GM12878 (cell line): ENCODE measurements around the gene ALS2. TPM values are rescaled to one million over a fixed set of nuclear protein-coding genes. Genes with fewer than 3 reads are reported as not detected.
A peak's percentile ranks its signal among the peaks of the same experiment; 100 is the strongest.

Experiments used
- ATAC-seq: fragments of 200-7000 bp; cut with Tn5 transposase; 3 replicates; pipeline ENCODE4 v1.9.1; 2020; ENCODE audit warnings: mild to moderate bottlenecking, moderate library complexity
- BruUV-seq: library from RNA; stranded (reverse); fragments of 400-500 nt; replicated peaks from 2 replicates; lab custom pipeline; 2021; lab: Mats Ljungman, UMichigan
- CTCF ChIA-PET: fragments of 300-600 bp; sonication (Branson Sonifier 250); formaldehyde crosslinking; extraction: SDS; loops from one replicate; lab custom pipeline; 2021; ENCODE audit warnings: inconsistent platforms; lab: Yijun Ruan, JAX
- POLR2A ChIA-PET: fragments of 350-600 bp; formaldehyde crosslinking; extraction: SDS; loops from one replicate; lab custom pipeline; 2021; ENCODE audit warnings: inconsistent platforms; lab: Charles Lee
- RAD21 ChIA-PET: fragments of 300-600 bp; sonication (Branson Sonifier 250); formaldehyde crosslinking; loops from one replicate; lab custom pipeline; 2023; ENCODE audit warnings: antibody characterized with exemption; ENCODE audit not compliant: unreplicated experiment; lab: Charles Lee
- SMC1A ChIA-PET: fragments of 300-600 bp; sonication (Branson Sonifier 250); formaldehyde crosslinking; loops from one replicate; lab custom pipeline; 2023; ENCODE audit not compliant: unreplicated experiment, uncharacterized antibody; lab: Charles Lee
- DNase-seq: peaks from one replicate; pipeline ENCODE4 v3.0.0-alpha.2; 2011; ENCODE audit warnings: low read depth, low spot score
- FAIRE-seq: peaks from 3 replicates; lab custom pipeline; 2011; peaks lifted over from hg19 to GRCh38; lab: Jason Lieb, UNC
- H2AFZ ChIP-seq: 2 replicates; pipeline ENCODE4 v1.6.0; 2011; ENCODE audit warnings: low read depth, low read length, control low read depth; ENCODE audit not compliant: control insufficient read depth
- H3K27ac ChIP-seq: 2 replicates; pipeline ENCODE4 v1.5.1; 2011; ENCODE audit warnings: control low read depth; ENCODE audit not compliant: control insufficient read depth, insufficient read depth
- H3K27me3 ChIP-seq, 2 experiments: replicated peaks in 1 of 2; 2 replicates each; pipeline versions ENCODE4 v1.6.0 to v1.6.1; 2011; ENCODE audit warnings: low read length in 1 of 2; ENCODE audit not compliant: control insufficient read depth in 2 of 2, insufficient read depth in 2 of 2
- H3K36me3 ChIP-seq, 2 experiments: 2 replicates each; pipeline ENCODE4 v1.5.1; 2011; ENCODE audit warnings: low read length in 1 of 2; ENCODE audit not compliant: control insufficient read depth in 2 of 2, insufficient read depth in 2 of 2
- H3K4me1 ChIP-seq: 2 replicates; pipeline ENCODE4 v1.6.1; 2011; ENCODE audit warnings: mild to moderate bottlenecking, low read length, moderate library complexity, mixed read lengths; ENCODE audit not compliant: control insufficient read depth, insufficient read depth
- H3K4me2 ChIP-seq: 2 replicates; pipeline ENCODE4 v1.6.0; 2011; ENCODE audit warnings: control low read depth; ENCODE audit not compliant: control insufficient read depth, insufficient read depth
- H3K4me3 ChIP-seq: fragments of 200-600 bp; sonication (generic); 2 replicates; pipeline ENCODE4 v1.5.1; 2016
- H3K79me2 ChIP-seq: 2 replicates; pipeline ENCODE4 v1.6.0; 2011; ENCODE audit warnings: low read length; ENCODE audit not compliant: control insufficient read depth, insufficient read depth
- H3K9ac ChIP-seq: 2 replicates; pipeline ENCODE4 v1.8.0; 2011; ENCODE audit warnings: low read length, control low read depth, mixed read lengths; ENCODE audit not compliant: control insufficient read depth, insufficient read depth
- H3K9me3 ChIP-seq: replicated peaks from 3 replicates; pipeline ENCODE4 v1.5.1; 2011; ENCODE audit warnings: mild to moderate bottlenecking, low read length; ENCODE audit not compliant: control insufficient read depth, insufficient read depth
- H4K20me1 ChIP-seq: 2 replicates; pipeline ENCODE4 v1.6.0; 2011; ENCODE audit not compliant: control insufficient read depth, insufficient read depth
- BRCA1 ChIP-seq: IDR thresholded peaks from 2 replicates; pipeline ENCODE4 v1.6.1; 2011; ENCODE audit warnings: low read depth, low read length, improper control_type of control experiment
- FOXK2 ChIP-seq: fragments of 450-650 bp; IDR thresholded peaks from 2 replicates; pipeline ENCODE4 v1.6.1; 2017; ENCODE audit warnings: mild to moderate bottlenecking, moderate library complexity
- GATAD2B ChIP-seq: fragments of 450-650 bp; conservative IDR thresholded peaks from 2 replicates; pipeline ENCODE4 v1.6.1; 2017; ENCODE audit warnings: low read depth, mild to moderate bottlenecking, moderate library complexity
- MAX ChIP-seq: IDR thresholded peaks from 2 replicates; pipeline ENCODE4 v1.6.1; 2012; ENCODE audit warnings: low read depth, low read length, improper control_type of control experiment
- MTA3 ChIP-seq: IDR thresholded peaks from 2 replicates; pipeline ENCODE4 v1.6.1; 2012; ENCODE audit warnings: low read length, inconsistent platforms, borderline replicate concordance
- MYC ChIP-seq: IDR thresholded peaks from 2 replicates; pipeline ENCODE4 v1.6.1; 2011; ENCODE audit warnings: mild to moderate bottlenecking, low read length, moderate library complexity, inconsistent platforms; ENCODE audit not compliant: insufficient read depth, insufficient replicate concordance, insufficient read length, severe bottlenecking
- POLR2AphosphoS5 ChIP-seq: IDR thresholded peaks from 2 replicates; pipeline ENCODE4 v1.6.1; 2011; ENCODE audit warnings: mild to moderate bottlenecking, low read length, inconsistent platforms
- RELB ChIP-seq: fragments of 450-650 bp; IDR thresholded peaks from 2 replicates; pipeline ENCODE4 v1.6.1; 2017; ENCODE audit warnings: low read depth, mild to moderate bottlenecking, moderate library complexity
- SMAD1 ChIP-seq: fragments of 450-650 bp; IDR thresholded peaks from 2 replicates; pipeline ENCODE4 v1.6.1; 2018; ENCODE audit warnings: mild to moderate bottlenecking, low read depth; ENCODE audit not compliant: partially characterized antibody
- SMC3 ChIP-seq: IDR thresholded peaks from 2 replicates; pipeline ENCODE4 v1.6.1; 2011; ENCODE audit warnings: low read length, improper control_type of control experiment, borderline replicate concordance
- TCF12 ChIP-seq: IDR thresholded peaks from 2 replicates; pipeline ENCODE4 v1.6.1; 2011; ENCODE audit warnings: low read depth, mild to moderate bottlenecking, low read length
- USF1 ChIP-seq: IDR thresholded peaks from 2 replicates; pipeline ENCODE4 v1.6.1; 2011; ENCODE audit warnings: borderline replicate concordance, low read depth, mild to moderate bottlenecking, moderate library complexity, mixed read lengths, low read length; ENCODE audit not compliant: insufficient read depth; ENCODE audit errors: extremely low read length
- YBX1 ChIP-seq: fragments of 450-650 bp; IDR thresholded peaks from 2 replicates; pipeline ENCODE4 v1.6.1; 2016; ENCODE audit warnings: antibody characterized with exemption
- ZNF207 ChIP-seq: fragments of 450-650 bp; IDR thresholded peaks from 2 replicates; pipeline ENCODE4 v1.6.1; 2014; ENCODE audit warnings: antibody characterized with exemption, mild to moderate bottlenecking, borderline replicate concordance
- ZNF24 ChIP-seq: fragments of 450-650 bp; IDR thresholded peaks from 2 replicates; pipeline ENCODE4 v1.6.1; 2017; ENCODE audit warnings: antibody characterized with exemption, mild to moderate bottlenecking
- WGBS: methylation state at CpG from one replicate; pipeline ENCODE4 v1.1.6; 2016; ENCODE audit warnings: low lambda C conversion rate; ENCODE audit not compliant: insufficient replicate concordance, insufficient coverage; ENCODE audit errors: missing lambda C conversion rate; 5-methylcytosine and 5-hydroxymethylcytosine counted together
- in situ Hi-C: fragments of 300-500 bp; cut with MboI; formaldehyde crosslinking; loops from 9 replicates; pipeline ENCODE4 v1.14.3; 2018; ENCODE audit warnings: mixed read lengths
- intact Hi-C: fragments of 100-400 bp; cut with micrococcal nuclease; formaldehyde crosslinking; loops from one replicate; pipeline ENCODE4 v1.14.2; 2022; ENCODE audit not compliant: unreplicated experiment
- polyA plus RNA-seq, 11 experiments: library from polyadenylated mRNA; depleted of rRNA in 4 of 11; unstranded in 6 of 11; stranded (reverse) in 5 of 11; fragments of >200 nt; fragmentation: Nextera tagmentation in 4 of 11; fragmentation: Illumina TruSeq in 1 of 11; extraction: Ambion mirVana in 4 of 11; extraction: Trizol in 1 of 11; gene quantifications; 1 replicate in 1 of 11; 2 replicates in 10 of 11; pipeline versions ENCODE4 v1.2.1 to v1.2.3, GENCODE V29; 2011 to 2016; ENCODE audit warnings: inconsistent platforms in 2 of 11, missing spikeins in 2 of 11, low read depth in 1 of 11
- total RNA-seq, 4 experiments: library from RNA; depleted of rRNA in 3 of 4; stranded (reverse); fragments of >200 nt in 3 of 4; fragmentation: Illumina TruSeq in 1 of 4; extraction: Trizol in 1 of 4; gene quantifications; 2 replicates each; pipeline versions ENCODE4 v1.2.1 to v1.2.3, GENCODE V29; 2013 to 2021
- TF ChIP-seq, protein P1 (sequence below): fragments of 450-650 bp; IDR thresholded peaks from 2 replicates; pipeline ENCODE4 v1.6.1; 2016; ENCODE audit warnings: mild to moderate bottlenecking
- TF ChIP-seq, protein P2 (sequence below): fragments of 450-650 bp; IDR thresholded peaks from 2 replicates; pipeline ENCODE4 v1.6.1; 2017; ENCODE audit warnings: borderline replicate concordance

Gene ALS2
- total and polyA plus RNA-seq, 10 of the 15 experiments (the other 5 are each of a cell fraction or from before 2014, with no cell fraction given), result 2.4 to 10.4 (median 7.7) TPM

DNA sequence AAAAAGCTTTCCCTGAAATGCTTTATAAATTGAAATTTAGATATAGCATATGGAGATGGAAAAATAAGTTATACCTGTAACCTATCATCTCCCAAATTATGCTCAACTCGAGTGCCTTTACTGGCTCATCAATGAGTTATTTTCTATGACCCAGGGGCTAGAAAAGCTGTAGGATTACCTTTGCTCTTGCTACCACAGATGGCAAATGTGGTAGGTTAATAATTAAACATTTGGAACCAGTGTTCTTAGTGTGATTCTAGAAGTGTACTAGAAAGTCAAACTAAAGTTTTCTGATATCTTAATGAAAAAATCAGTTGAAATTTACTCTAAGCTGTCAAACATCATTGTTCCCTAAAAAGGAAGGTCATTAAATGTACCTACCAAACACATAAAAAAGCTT lies 22.5 kb downstream of the ALS2 start:
- 0% methylated on average over 1 of the region's 1 CpG for WGBS
- Histone ChIP-seq H4K20me1 (no peaks in the 10 kb centered on the region), H3K4me1 (no peaks in the 10 kb centered on the region), H3K27ac (no peak overlapping the region), H3K9me3 (no peaks in the 10 kb centered on the region), H3K4me3 (no peak overlapping the region), H3K79me2 (no peaks in the 10 kb centered on the region), H3K4me2 (no peak overlapping the region), H3K9ac (no peak overlapping the region), H2AFZ (no peak overlapping the region), H3K36me3 (peaks cover 0 to 4% of the 10 kb centered on the region in 2 experiments; a peak in 1 of 4 replicates), H3K27me3 (no peaks in the 10 kb centered on the region)
- BruUV-seq, result no TSS peak
- intact Hi-C loops (no loop called here), in situ Hi-C loops (no loop called here)
- FAIRE-seq (peak; percentile 87), ATAC-seq (no peak), DNase-seq (no peak)
- ChIA-PET CTCF (interaction anchor here (0.7 to 1.8 kb wide), 4 partner anchors 9 to 352 kb away, joined by 3 to 4 read pairs (median 3); no protein-coding TSS in a partner anchor), RAD21 (interaction anchor here (1.8 kb wide), 1 partner anchor 23 kb away, joined by 5 read pairs; the partner anchor contains the start of gene ALS2), POLR2A (interaction anchor here (1.4 kb wide), 1 partner anchor 18 kb away, joined by 3 read pairs; no protein-coding TSS in a partner anchor), SMC1A (interaction anchor here (1.3 to 2.1 kb wide), 6 partner anchors 9 to 813 kb away, joined by 3 to 11 read pairs (median 5); partner anchors contain the start of gene ALS2)
- TF ChIP-seq POLR2AphosphoS5, result no peak
- TF ChIP-seq, protein P1, sequence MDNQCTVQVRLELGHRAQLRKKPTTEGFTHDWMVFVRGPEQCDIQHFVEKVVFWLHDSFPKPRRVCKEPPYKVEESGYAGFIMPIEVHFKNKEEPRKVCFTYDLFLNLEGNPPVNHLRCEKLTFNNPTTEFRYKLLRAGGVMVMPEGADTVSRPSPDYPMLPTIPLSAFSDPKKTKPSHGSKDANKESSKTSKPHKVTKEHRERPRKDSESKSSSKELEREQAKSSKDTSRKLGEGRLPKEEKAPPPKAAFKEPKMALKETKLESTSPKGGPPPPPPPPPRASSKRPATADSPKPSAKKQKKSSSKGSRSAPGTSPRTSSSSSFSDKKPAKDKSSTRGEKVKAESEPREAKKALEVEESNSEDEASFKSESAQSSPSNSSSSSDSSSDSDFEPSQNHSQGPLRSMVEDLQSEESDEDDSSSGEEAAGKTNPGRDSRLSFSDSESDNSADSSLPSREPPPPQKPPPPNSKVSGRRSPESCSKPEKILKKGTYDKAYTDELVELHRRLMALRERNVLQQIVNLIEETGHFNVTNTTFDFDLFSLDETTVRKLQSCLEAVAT, result no peak
- TF ChIP-seq GATAD2B, result no peak
- TF ChIP-seq RELB, result no peak
- TF ChIP-seq MYC, result no peak
- no peak for TF ChIP-seq ZNF207
- no peak for TF ChIP-seq SMC3
- TF ChIP-seq MAX, result no peak
- no peak for TF ChIP-seq MTA3
- TF ChIP-seq BRCA1, result no peak
- TF ChIP-seq YBX1, result no peak
- TF ChIP-seq SMAD1, result no peak
- TF ChIP-seq TCF12, result no peak
- no peak for TF ChIP-seq ZNF24
- TF ChIP-seq FOXK2, result no peak
- TF ChIP-seq, protein P2, sequence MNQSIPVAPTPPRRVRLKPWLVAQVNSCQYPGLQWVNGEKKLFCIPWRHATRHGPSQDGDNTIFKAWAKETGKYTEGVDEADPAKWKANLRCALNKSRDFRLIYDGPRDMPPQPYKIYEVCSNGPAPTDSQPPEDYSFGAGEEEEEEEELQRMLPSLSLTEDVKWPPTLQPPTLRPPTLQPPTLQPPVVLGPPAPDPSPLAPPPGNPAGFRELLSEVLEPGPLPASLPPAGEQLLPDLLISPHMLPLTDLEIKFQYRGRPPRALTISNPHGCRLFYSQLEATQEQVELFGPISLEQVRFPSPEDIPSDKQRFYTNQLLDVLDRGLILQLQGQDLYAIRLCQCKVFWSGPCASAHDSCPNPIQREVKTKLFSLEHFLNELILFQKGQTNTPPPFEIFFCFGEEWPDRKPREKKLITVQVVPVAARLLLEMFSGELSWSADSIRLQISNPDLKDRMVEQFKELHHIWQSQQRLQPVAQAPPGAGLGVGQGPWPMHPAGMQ, result no peak
- TF ChIP-seq USF1, result no peak
